NT2/D1 (cell line): ENCODE data around the gene CAMK1D.
"Not testable (repeated sequence)": the region's sequence is repeated elsewhere in the genome, so short reads cannot be mapped to it uniquely, and the experiment has no call there.

ENCODE experiments used
- DNase-seq: peaks from one replicate; pipeline ENCODE4 v3.0.0-alpha.2; 2011; ENCODE audit warnings: low read depth, low spot score
- H3K27me3 ChIP-seq: 2 replicates; pipeline ENCODE4 v1.6.0; 2011; ENCODE audit warnings: mild to moderate bottlenecking; ENCODE audit not compliant: insufficient read length, insufficient read depth
- H3K36me3 ChIP-seq: 2 replicates; pipeline ENCODE4 v1.6.1; 2011; ENCODE audit warnings: mild to moderate bottlenecking, low read length, mixed read lengths; ENCODE audit not compliant: insufficient read depth, insufficient read length
- H3K4me1 ChIP-seq: 2 replicates; pipeline ENCODE4 v1.5.1; 2011; ENCODE audit not compliant: insufficient read depth, insufficient read length
- H3K4me3 ChIP-seq: 2 replicates; pipeline ENCODE4 v1.5.1; 2011; ENCODE audit warnings: low read depth; ENCODE audit not compliant: insufficient read length
- H3K9ac ChIP-seq: 2 replicates; pipeline ENCODE4 v1.6.0; 2011; ENCODE audit warnings: low read depth; ENCODE audit not compliant: insufficient read length
- H3K9me3 ChIP-seq: 2 replicates; pipeline ENCODE4 v1.5.1; 2011; ENCODE audit warnings: mild to moderate bottlenecking, low read length; ENCODE audit not compliant: insufficient read depth
- SUZ12 ChIP-seq: IDR thresholded peaks from 2 replicates; pipeline ENCODE4 v1.6.1; 2011; ENCODE audit not compliant: insufficient read length, insufficient read depth; ENCODE audit errors: extremely low read depth
- YY1 ChIP-seq: IDR thresholded peaks from 2 replicates; pipeline ENCODE4 v1.6.1; 2011; ENCODE audit not compliant: insufficient read length, insufficient read depth
- ZNF274 ChIP-seq: IDR thresholded peaks from 2 replicates; pipeline ENCODE4 v1.6.1; 2011; ENCODE audit warnings: mild to moderate bottlenecking, low read depth, low read length

Gene CAMK1D

GRCh38 chr10:12350925-12351324 is 1.6 kb downstream of the CAMK1D start:
- H3K4me1 ChIP-seq: peaks cover 5% of the 10 kb centered on the region

GRCh38 chr10:12351447-12351846 is 2.1 kb downstream of the CAMK1D start:
- TF ChIP-seq ZNF274 (no peak), SUZ12 (no peak), YY1 (no peak)
- Histone ChIP-seq H3K27me3 (peaks cover 42% of the 10 kb centered on the region), H3K36me3 (no peaks in the 10 kb centered on the region), H3K9me3 (no peaks in the 10 kb centered on the region), H3K9ac (no peak overlapping the region), H3K4me1 (peaks cover 5% of the 10 kb centered on the region), H3K4me3 (no peak overlapping the region)
- no peak for DNase-seq

More at GRCh38 chr10:12350925-12351324, 1.6 kb downstream of the CAMK1D start:
- H3K27me3 ChIP-seq: peaks cover 42% of the 10 kb centered on the region
- no peaks in the 10 kb centered on the region for H3K9me3 ChIP-seq
- peak overlapping the region; percentile 66 for H3K9ac ChIP-seq
- no peak for TF ChIP-seq SUZ12
- TF ChIP-seq ZNF274: no peak
- TF ChIP-seq YY1: no peak
- no peak for DNase-seq
- no peaks in the 10 kb centered on the region for H3K36me3 ChIP-seq
- peak overlapping the region; percentile 69 for H3K4me3 ChIP-seq

- no peak for TF ChIP-seq SUZ12
- peaks cover 5% of the 10 kb centered on the region for H3K4me1 ChIP-seq
- H3K27me3 ChIP-seq: peaks cover 38% of the 10 kb centered on the region
- DNase-seq: no peak
- no peaks in the 10 kb centered on the region for H3K36me3 ChIP-seq
- no peak overlapping the region for H3K9ac ChIP-seq
- no peak overlapping the region for H3K4me3 ChIP-seq
- no peaks in the 10 kb centered on the region for H3K9me3 ChIP-seq
These were observed 2.5 kb downstream of the CAMK1D start for GRCh38 chr10:12351889-12352288.

GRCh38 chr10:12353399-12354242 is 4.3 kb downstream of the CAMK1D start:
- TF ChIP-seq ZNF274 (no peak), YY1 (no peak), SUZ12 (no peak)
- Histone ChIP-seq H3K27me3 (peaks cover 21% of the 10 kb centered on the region), H3K4me3 (no peak overlapping the region), H3K4me1 (peaks cover 5% of the 10 kb centered on the region), H3K9ac (no peak overlapping the region), H3K36me3 (no peaks in the 10 kb centered on the region), H3K9me3 (no peaks in the 10 kb centered on the region)
- DNase-seq: no peak

GRCh38 chr10:12354696-12355095 is 5.3 kb downstream of the CAMK1D start:
- H3K9me3 ChIP-seq, H3K36me3 ChIP-seq, H3K4me3 ChIP-seq, H3K9ac ChIP-seq, H3K4me1 ChIP-seq, DNase-seq: not testable (repeated sequence)
- peaks cover 19% of the 10 kb centered on the region for H3K27me3 ChIP-seq

GRCh38 chr10:12355384-12355783 is 6.0 kb downstream of the CAMK1D start:
- H3K9ac ChIP-seq: no peak overlapping the region
- peaks cover 8% of the 10 kb centered on the region for H3K4me1 ChIP-seq
- H3K4me3 ChIP-seq: no peak overlapping the region
- peaks cover 14% of the 10 kb centered on the region for H3K27me3 ChIP-seq
- TF ChIP-seq YY1: no peak
- no peak for TF ChIP-seq ZNF274
- no peak for TF ChIP-seq SUZ12
- no peak for DNase-seq
- no peaks in the 10 kb centered on the region for H3K36me3 ChIP-seq
- H3K9me3 ChIP-seq: no peaks in the 10 kb centered on the region

GRCh38 chr10:12357525-12358151 is 8.3 kb downstream of the CAMK1D start:
- H3K4me1 ChIP-seq: peaks cover 7% of the 10 kb centered on the region
- TF ChIP-seq ZNF274 (no peak), YY1 (no peak), SUZ12 (no peak)
- no peaks in the 10 kb centered on the region for H3K36me3 ChIP-seq
- no peak overlapping the region for H3K4me3 ChIP-seq
- no peak overlapping the region for H3K9ac ChIP-seq
- no peaks in the 10 kb centered on the region for H3K9me3 ChIP-seq
- H3K27me3 ChIP-seq: no peaks in the 10 kb centered on the region
- DNase-seq: no peak
